Activated CD4-positive, alpha-beta T cell treated with anti-CD3 and anti-CD28 coated beads, Interleukin-2, amount 10 ng/mL, durations not matched to agents 24 days and 14 days (primary cell): ENCODE measurements around the gene OSER1. TPM values are rescaled to one million over a fixed set of nuclear protein-coding genes. Genes with fewer than 3 reads are reported as not detected.

Experiments
- DNase-seq: peaks from one replicate; pipeline ENCODE4 v3.0.0; 2022
- H3K27ac Mint-ChIP-seq: one replicate; pipeline ENCODE4 v1.8.0; 2022; ENCODE audit warnings: mild to moderate bottlenecking, mixed read lengths
- H3K27me3 Mint-ChIP-seq: one replicate; pipeline ENCODE4 v1.8.0; 2022; ENCODE audit warnings: mixed read lengths
- H3K36me3 Mint-ChIP-seq: one replicate; pipeline ENCODE4 v1.8.0; 2022; ENCODE audit warnings: low read depth, mild to moderate bottlenecking, mixed read lengths
- H3K4me1 Mint-ChIP-seq: one replicate; pipeline ENCODE4 v1.8.0; 2021; ENCODE audit warnings: mixed read lengths
- H3K4me3 Mint-ChIP-seq: one replicate; pipeline ENCODE4 v1.8.0; 2022; ENCODE audit warnings: mild to moderate bottlenecking, moderate library complexity, mixed read lengths
- H3K9me3 Mint-ChIP-seq: one replicate; pipeline ENCODE4 v1.8.0; 2021; ENCODE audit warnings: mixed read lengths
- intact Hi-C: fragments of 100-400 bp; cut with micrococcal nuclease; formaldehyde crosslinking; loops from one replicate; pipeline ENCODE4 v1.15.1; 2023
- total RNA-seq: library from RNA; stranded (reverse); gene quantifications from 2 replicates; pipeline ENCODE4 v1.2.3, GENCODE V29; 2022

The OSER1 gene
- total RNA-seq, 1 donor from 2014 or later = 22.7 TPM

DNA sequence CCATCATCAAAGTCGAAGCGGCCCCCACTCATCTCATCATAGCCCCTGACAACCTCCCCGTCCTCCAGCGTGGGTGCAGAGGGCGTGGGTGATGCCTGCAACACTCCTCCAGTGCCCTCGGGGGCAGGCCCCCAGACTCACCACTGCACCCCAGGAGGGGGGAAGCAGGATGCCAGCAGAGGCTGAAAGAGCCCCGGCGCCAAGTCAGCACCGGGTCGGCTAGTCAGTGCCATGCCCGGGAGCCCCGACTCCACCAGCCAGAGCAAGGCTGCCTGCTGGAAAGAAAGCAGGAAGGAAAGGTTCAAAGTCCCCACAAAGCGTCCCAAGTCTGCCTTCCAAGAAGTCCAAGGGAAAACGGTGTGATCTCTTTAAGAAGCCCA, 23.9 kb downstream of the OSER1 start:
- Mint-ChIP-seq H3K9me3 (no peaks in the 10 kb centered on the region), H3K4me1 (peaks cover 9% of the 10 kb centered on the region), H3K36me3 (no peaks in the 10 kb centered on the region), H3K4me3 (no peak overlapping the region), H3K27me3 (peaks cover 53% of the 10 kb centered on the region), H3K27ac (no peak overlapping the region)
- intact Hi-C loops = no loop called here
- DNase-seq = no peak

DNA sequence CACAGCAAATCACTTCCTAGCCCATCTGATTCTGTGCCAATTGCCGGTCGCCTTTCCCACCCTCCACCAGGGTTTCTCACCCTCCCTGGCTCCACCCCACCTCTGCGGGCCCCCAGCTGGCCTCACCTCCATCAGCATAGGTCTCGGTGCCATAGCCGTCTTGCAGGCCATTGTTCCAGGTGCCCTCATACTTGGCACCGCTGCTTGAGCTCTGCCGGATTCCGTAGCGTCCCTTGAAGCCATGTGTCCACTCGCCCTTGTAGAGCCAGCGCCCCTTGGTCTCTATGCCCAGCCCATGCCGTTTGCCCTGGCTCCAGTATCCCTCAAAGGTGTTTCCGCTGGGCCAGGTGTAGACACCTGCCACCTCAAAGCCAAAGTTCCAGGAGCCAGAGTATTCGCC, 24.4 kb downstream of the OSER1 start:
- no peaks in the 10 kb centered on the region for H3K36me3 Mint-ChIP-seq
- intact Hi-C loops = no loop called here
- H3K27me3 Mint-ChIP-seq = peaks cover 56% of the 10 kb centered on the region
- peaks cover 9% of the 10 kb centered on the region for H3K4me1 Mint-ChIP-seq
- H3K9me3 Mint-ChIP-seq = no peaks in the 10 kb centered on the region
- no peak for DNase-seq
- no peak overlapping the region for H3K27ac Mint-ChIP-seq
- H3K4me3 Mint-ChIP-seq = no peak overlapping the region

DNA sequence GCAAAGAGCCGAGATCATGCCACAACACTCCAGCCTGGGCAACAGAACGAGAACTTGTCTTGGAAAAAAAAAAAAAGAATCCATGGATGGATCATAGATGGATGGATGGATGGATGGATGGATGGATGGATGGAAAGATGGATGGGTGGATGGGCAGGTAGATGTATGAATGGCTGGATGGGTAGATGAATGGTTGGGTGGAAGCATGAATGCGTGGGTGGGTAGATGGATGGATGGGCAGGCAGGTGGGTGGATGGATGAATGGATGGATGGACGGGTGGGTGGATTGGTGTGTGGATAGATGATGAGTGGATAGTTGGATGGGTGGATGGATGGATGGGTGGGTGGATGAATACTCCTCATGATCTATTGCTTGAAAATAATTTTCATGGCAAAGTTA, 25.0 kb downstream of the OSER1 start:
- Mint-ChIP-seq H3K9me3 (no peaks in the 10 kb centered on the region), H3K4me3 (no peak overlapping the region), H3K27me3 (peaks cover 59% of the 10 kb centered on the region), H3K27ac (peak overlapping the region; percentile 52), H3K36me3 (no peaks in the 10 kb centered on the region), H3K4me1 (peaks cover 9% of the 10 kb centered on the region)
- intact Hi-C loops = no loop called here
- no peak for DNase-seq

DNA sequence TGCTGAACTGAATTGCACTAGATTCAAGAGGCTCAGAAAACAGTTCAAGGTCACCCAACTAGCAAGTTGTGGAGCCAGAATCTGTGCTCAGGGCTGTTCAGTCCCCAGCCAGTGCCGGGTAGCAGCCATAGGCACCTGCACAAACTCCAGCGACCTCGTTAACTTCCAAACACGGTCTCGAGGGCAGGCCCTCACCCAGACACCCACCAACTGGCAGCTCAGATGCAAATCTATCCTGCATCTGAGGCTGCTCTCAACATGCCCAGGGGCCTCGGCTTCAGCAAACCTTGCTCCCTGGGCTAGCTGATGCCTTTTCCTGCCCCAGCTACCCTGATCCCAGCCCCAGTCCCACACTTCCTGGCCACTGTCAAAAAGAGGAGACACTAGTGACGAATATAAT, 27.3 kb downstream of the OSER1 start:
- DNase-seq = no peak
- intact Hi-C loops = no loop called here
- H3K27me3 Mint-ChIP-seq = peaks cover 57% of the 10 kb centered on the region
- H3K4me1 Mint-ChIP-seq = peaks cover 6% of the 10 kb centered on the region
- H3K27ac Mint-ChIP-seq = no peak overlapping the region
- H3K9me3 Mint-ChIP-seq = no peaks in the 10 kb centered on the region
- no peak overlapping the region for H3K4me3 Mint-ChIP-seq
- no peaks in the 10 kb centered on the region for H3K36me3 Mint-ChIP-seq

DNA sequence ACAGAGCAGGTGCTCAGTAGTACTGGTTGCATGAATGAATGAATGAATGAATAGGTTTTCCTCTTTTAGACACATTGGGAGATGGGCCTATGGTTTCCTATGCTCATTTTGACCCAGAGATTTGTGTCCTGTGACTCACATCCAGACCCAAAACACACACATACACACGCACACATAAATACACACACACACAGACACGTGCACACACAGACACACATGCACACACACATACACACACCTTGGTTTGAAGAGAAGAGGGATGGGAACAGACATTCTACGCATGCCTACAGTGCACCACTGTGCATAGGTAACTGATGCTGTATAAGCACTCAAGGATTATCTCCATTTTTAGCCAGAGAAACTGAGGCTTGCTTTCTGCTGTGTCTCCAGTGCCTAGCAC, 27.7 kb downstream of the OSER1 start:
- H3K4me1 Mint-ChIP-seq = peaks cover 6% of the 10 kb centered on the region
- H3K9me3 Mint-ChIP-seq = no peaks in the 10 kb centered on the region

GRCh38 chr20:44182135-44182765, 28.3 kb downstream of the OSER1 start:
- Mint-ChIP-seq H3K27me3 (peaks cover 49% of the 10 kb centered on the region), H3K27ac (no peak overlapping the region), H3K36me3 (no peaks in the 10 kb centered on the region), H3K9me3 (no peaks in the 10 kb centered on the region), H3K4me3 (no peak overlapping the region), H3K4me1 (peaks cover 2% of the 10 kb centered on the region)
- DNase-seq = no peak
- intact Hi-C loops = no loop called here

More for the DNA sequence above, 27.7 kb downstream of the OSER1 start:
- Mint-ChIP-seq H3K4me3 (no peak overlapping the region), H3K27ac (no peak overlapping the region), H3K27me3 (peaks cover 55% of the 10 kb centered on the region), H3K36me3 (no peaks in the 10 kb centered on the region)
- intact Hi-C loops = no loop called here
- no peak for DNase-seq

DNA sequence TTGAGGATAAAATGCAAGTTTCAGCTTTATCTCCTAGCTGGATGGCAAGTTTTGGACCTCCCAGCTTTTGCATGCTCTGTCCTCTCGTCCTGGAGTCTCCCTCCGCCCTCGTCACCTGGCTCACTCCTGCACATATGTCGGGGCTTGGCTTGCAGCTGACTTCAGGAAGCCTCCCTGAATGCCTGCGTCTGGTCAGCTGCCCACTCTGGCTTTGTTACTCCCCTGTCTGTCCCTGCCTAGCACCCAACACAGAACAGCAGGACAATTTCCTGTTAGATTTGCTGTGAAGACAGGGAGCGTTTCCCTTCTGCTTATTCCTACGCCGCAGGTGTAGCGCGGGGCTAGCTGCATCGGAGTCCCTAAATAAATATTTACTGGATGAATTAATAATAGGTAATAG, 29.0 kb downstream of the OSER1 start:
- H3K4me3 Mint-ChIP-seq = no peak overlapping the region
- intact Hi-C loops = no loop called here
- H3K27me3 Mint-ChIP-seq = peaks cover 46% of the 10 kb centered on the region
- peaks cover under 1% of the 10 kb centered on the region for H3K4me1 Mint-ChIP-seq
- DNase-seq = no peak
- H3K9me3 Mint-ChIP-seq = no peaks in the 10 kb centered on the region
- H3K36me3 Mint-ChIP-seq = no peaks in the 10 kb centered on the region
- no peak overlapping the region for H3K27ac Mint-ChIP-seq

DNA sequence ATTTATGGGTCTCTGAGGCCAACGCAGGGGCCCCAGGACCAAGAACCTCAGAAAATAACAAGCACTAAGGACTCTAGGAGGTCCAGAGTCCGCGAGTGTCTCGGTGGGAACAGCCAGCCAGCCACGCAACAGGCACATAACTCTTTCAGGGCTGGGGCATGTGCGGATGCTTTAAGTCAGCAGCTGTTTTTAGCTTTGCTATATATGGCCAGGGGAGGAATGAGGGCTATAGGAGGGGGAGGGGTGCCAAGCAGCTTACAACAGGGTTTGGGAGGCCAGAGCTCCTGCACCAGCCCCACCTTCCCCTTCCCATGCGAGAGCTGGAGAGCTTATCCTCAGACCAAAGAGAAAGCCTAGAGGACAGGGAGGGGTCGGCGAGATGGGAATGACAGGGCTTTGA, 29.8 kb downstream of the OSER1 start:
- H3K4me1 Mint-ChIP-seq = no peaks in the 10 kb centered on the region
- no peaks in the 10 kb centered on the region for H3K36me3 Mint-ChIP-seq
- H3K27ac Mint-ChIP-seq = no peak overlapping the region
- intact Hi-C loops = no loop called here
- H3K9me3 Mint-ChIP-seq = no peaks in the 10 kb centered on the region
- H3K4me3 Mint-ChIP-seq = no peak overlapping the region
- DNase-seq = no peak
- peaks cover 42% of the 10 kb centered on the region for H3K27me3 Mint-ChIP-seq

DNA sequence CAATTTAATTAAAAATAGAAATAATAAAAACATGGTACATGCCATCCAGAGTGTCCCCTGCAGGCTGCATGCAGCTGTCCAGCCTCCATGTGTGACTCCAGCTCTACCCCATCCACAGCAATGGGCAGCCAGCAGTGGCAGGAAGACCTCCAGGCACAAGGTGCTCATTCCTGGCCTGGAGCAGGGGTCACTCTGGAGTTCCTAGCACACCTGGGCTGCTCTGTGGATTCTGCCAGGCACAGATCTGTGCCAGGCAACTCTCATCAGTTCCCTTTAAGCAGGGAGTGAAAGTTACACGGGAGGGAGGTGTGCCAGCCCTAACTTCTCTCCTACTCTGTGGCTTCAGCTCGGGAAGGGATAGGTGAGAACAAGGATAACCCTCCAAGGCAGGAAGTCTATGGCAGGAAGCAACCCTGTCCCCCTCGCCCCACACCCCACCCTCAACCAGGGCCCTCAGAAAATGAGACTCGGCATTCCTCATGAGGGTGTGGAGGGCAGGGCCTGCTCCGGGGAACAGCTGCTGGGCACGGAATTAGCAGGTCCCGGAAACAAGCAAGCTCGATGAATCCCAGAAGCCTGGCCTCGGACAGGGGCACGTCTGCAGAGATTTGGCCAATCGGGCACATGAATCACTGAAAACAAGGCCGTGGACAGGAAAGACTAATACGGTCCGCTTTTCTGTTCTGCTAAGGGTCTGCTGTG, 33.6 kb downstream of the OSER1 start:
- Mint-ChIP-seq H3K36me3 (no peaks in the 10 kb centered on the region), H3K9me3 (no peaks in the 10 kb centered on the region), H3K27me3 (peaks cover 33% of the 10 kb centered on the region), H3K4me3 (no peak overlapping the region), H3K27ac (no peak overlapping the region), H3K4me1 (no peaks in the 10 kb centered on the region)
- no peak for DNase-seq
- intact Hi-C loops = no loop called here

GRCh38 chr20:44174996-44175765, 35.4 kb downstream of the OSER1 start:
- peaks cover 35% of the 10 kb centered on the region for H3K27me3 Mint-ChIP-seq

GRCh38 chr20:44173846-44174245, 36.7 kb downstream of the OSER1 start:
- no peaks in the 10 kb centered on the region for H3K9me3 Mint-ChIP-seq
- H3K4me1 Mint-ChIP-seq = no peaks in the 10 kb centered on the region
- H3K4me3 Mint-ChIP-seq = no peak overlapping the region
- H3K36me3 Mint-ChIP-seq = no peaks in the 10 kb centered on the region
- no peak for DNase-seq
- intact Hi-C loops = no loop called here
- H3K27ac Mint-ChIP-seq = no peak overlapping the region
- peaks cover 39% of the 10 kb centered on the region for H3K27me3 Mint-ChIP-seq

More at GRCh38 chr20:44174996-44175765, 35.4 kb downstream of the OSER1 start:
- intact Hi-C loops = no loop called here
- no peaks in the 10 kb centered on the region for H3K9me3 Mint-ChIP-seq
- no peaks in the 10 kb centered on the region for H3K4me1 Mint-ChIP-seq
- H3K27ac Mint-ChIP-seq = no peak overlapping the region
- no peak for DNase-seq
- no peaks in the 10 kb centered on the region for H3K36me3 Mint-ChIP-seq
- H3K4me3 Mint-ChIP-seq = no peak overlapping the region

DNA sequence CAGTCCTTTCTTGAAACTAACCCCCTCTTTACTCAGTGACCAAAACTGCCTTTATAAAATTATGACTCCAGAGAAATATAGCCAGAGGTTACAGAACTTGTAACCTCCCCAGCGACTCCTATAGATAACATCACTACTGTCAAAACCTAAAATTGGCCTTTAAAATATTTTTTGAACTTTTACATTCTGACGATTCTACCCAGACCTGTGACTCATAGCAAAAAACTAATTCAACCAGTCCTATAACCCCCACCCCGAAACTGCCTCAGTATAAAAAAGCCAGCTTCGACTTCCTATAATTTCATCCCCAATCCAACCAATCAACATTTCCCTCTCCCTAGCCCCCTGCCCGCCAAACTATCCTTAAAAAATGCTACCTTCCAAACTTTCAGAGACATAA, 37.5 kb downstream of the OSER1 start:
- no peak for DNase-seq
- intact Hi-C loops = no loop called here
- Mint-ChIP-seq H3K4me1 (no peaks in the 10 kb centered on the region), H3K9me3 (no peaks in the 10 kb centered on the region), H3K27me3 (peaks cover 39% of the 10 kb centered on the region), H3K27ac (no peak overlapping the region), H3K36me3 (no peaks in the 10 kb centered on the region), H3K4me3 (no peak overlapping the region)

DNA sequence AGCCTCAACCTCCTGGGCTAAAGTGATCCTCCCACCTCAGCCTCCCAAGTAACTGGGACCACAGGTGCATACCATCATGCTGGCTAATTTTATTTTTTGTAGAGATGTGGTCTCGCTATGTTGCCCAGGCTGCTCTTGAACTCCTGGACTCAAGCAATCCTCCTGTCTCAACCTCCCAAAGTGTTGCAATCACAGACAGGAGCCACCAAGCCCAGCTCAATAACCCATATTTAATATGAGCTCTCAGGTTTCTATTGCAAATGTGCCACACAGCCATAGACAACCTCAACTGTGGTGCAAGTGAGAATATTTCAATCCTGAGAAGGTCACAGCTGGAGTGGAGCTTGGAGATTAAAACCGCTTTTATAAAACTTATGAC, 38.0 kb downstream of the OSER1 start:
- Mint-ChIP-seq H3K27me3 (peaks cover 38% of the 10 kb centered on the region), H3K4me3 (no peak overlapping the region), H3K36me3 (no peaks in the 10 kb centered on the region), H3K4me1 (no peaks in the 10 kb centered on the region), H3K27ac (no peak overlapping the region), H3K9me3 (no peaks in the 10 kb centered on the region)
- intact Hi-C loops = no loop called here
- no peak for DNase-seq

- Mint-ChIP-seq H3K27ac (no peak overlapping the region), H3K27me3 (peaks cover 42% of the 10 kb centered on the region), H3K4me3 (no peak overlapping the region), H3K36me3 (no peaks in the 10 kb centered on the region), H3K4me1 (no peaks in the 10 kb centered on the region), H3K9me3 (no peaks in the 10 kb centered on the region)
- no peak for DNase-seq
- intact Hi-C loops = no loop called here
Observed at GRCh38 chr20:44171775-44172571, 38.6 kb downstream of the OSER1 start.
